ENCODE data around the gene GTF2E1. TPM values are rescaled to one million over a fixed set of nuclear protein-coding genes. Genes with fewer than 3 reads are reported as not detected.

GTF2E1 gene
- total and polyA plus RNA-seq, 2 of the 4 experiments (the other 2 are of a cell fraction) = 8.2 to 18.5 TPM

- dilution Hi-C loops (cut with HindIII; ENCODE audit: low sequenced_read_pairs, unreplicated experiment) = no loop called here
- Histone ChIP-seq H4K5ac (ENCODE audit: low read depth, low read length) (no peak overlapping the region), H2BK120ac (ENCODE audit: low read depth, low read length) (no peak overlapping the region), H2BK20ac (ENCODE audit: low read depth, low read length) (no peak overlapping the region), H2AK5ac (ENCODE audit: low read depth, low read length) (no peak overlapping the region), H3K4me3 (ENCODE audit: insufficient read depth, low read depth, low read length) (no peak overlapping the region), H3K79me1 (ENCODE audit: low read depth in 1 of 2, low read length in 2 of 2) (peaks cover 0 to 11% of the 10 kb centered on the region in 2 experiments; a peak in 3 of 4 replicates), H3K4me1 (ENCODE audit: control insufficient read depth, insufficient read depth, low read length) (peaks cover 1% of the 10 kb centered on the region; the same call in 1 of the 2 replicates), H4K8ac (ENCODE audit: low read depth in 2 of 2, low read length in 2 of 2) (no peak overlapping the region), H3K4ac (ENCODE audit: low read depth, low read length) (no peak overlapping the region), H3K56ac (ENCODE audit: extremely low read depth, insufficient read depth, low read length) (no peak overlapping the region), H3K4me2 (ENCODE audit: low read depth, low read length) (no peak overlapping the region), H3K9me3 (ENCODE audit: control insufficient read depth, insufficient read depth, low read length) (no peaks in the 10 kb centered on the region), H4K20me1 (ENCODE audit: insufficient read depth, low read length) (no peaks in the 10 kb centered on the region), H3K9ac (ENCODE audit: low read depth, low read length) (no peak overlapping the region), H2BK15ac (ENCODE audit: low read depth, low read length) (no peak overlapping the region), H4K91ac (ENCODE audit: insufficient read depth, low read depth, low read length) (no peak overlapping the region), H2AFZ (replicated peaks; ENCODE audit: low read length, poor library complexity) (no peak overlapping the region), H3K36me3 (ENCODE audit: control insufficient read depth, insufficient read depth, low read length) (no peaks in the 10 kb centered on the region), H2BK5ac (ENCODE audit: low read depth, low read length, poor library complexity, severe bottlenecking) (no peak overlapping the region), H3K9me1 (ENCODE audit: insufficient read depth, low read length) (no peaks in the 10 kb centered on the region), H2AK9ac (replicated peaks; ENCODE audit: low read depth, low read length, poor library complexity) (no peak overlapping the region), H3K23ac (ENCODE audit: low read depth, low read length) (no peak overlapping the region), H3K18ac (ENCODE audit: low read depth, low read length) (no peak overlapping the region), H3K27me3 (ENCODE audit: control insufficient read depth, insufficient read depth, low read length) (no peaks in the 10 kb centered on the region), H3K27ac (ENCODE audit: insufficient read depth, low read length) (no peak overlapping the region), H3K14ac (replicated peaks; ENCODE audit: low read depth, low read length) (no peak overlapping the region)
- no TSS peak for BruUV-seq (replicated peaks)
- in situ Hi-C loops (cut with MboI; ENCODE audit: low sequenced_read_pairs) = no loop called here
- DNase-seq (no peak), ATAC-seq (ENCODE audit: low read depth) (no peak)
- POLR2A ChIA-PET (ENCODE audit: unreplicated experiment) = no interaction called here
- WGBS, 2 experiments (ENCODE audit: extremely low coverage in 2 of 2, insufficient read length in 1 of 2) = no CpG with 5 or more reads among the region's 4 CpGs
- TF ChIP-seq CHD1 (IDR thresholded peaks at IDR 0.05; ENCODE audit: low read depth, low read length) = no peak
- no peak for TF ChIP-seq RCOR1 (IDR thresholded peaks at IDR 0.05; ENCODE audit: insufficient replicate concordance, low read length)
- no peak for TF ChIP-seq NFE2L2 (IDR thresholded peaks at IDR 0.05; ENCODE audit: low read depth, low read length)
- TF ChIP-seq CTCF (conservative IDR thresholded peaks at IDR 0.05; ENCODE audit: low read depth, low read length) = no peak
- TF ChIP-seq MXI1 (IDR thresholded peaks at IDR 0.05; ENCODE audit: borderline replicate concordance, low read depth, low read length) = no peak
- no peak for TF ChIP-seq MAFK (IDR thresholded peaks at IDR 0.05; ENCODE audit: low read depth, low read length)
- TF ChIP-seq USF2 (IDR thresholded peaks at IDR 0.05; ENCODE audit: low read depth, low read length) = no peak
- intact Hi-C loops (cut with micrococcal nuclease) = no loop called here
- CTCF ChIA-PET = no interaction called here
Observed at GRCh38 chr3:120730576-120731542, 11.7 kb upstream of the GTF2E1 start.

All from IMR-90 (cell line).